ENCODE measurements around the gene NCR2. TPM values are rescaled to one million over a fixed set of nuclear protein-coding genes. Genes with fewer than 3 reads are reported as not detected.

The NCR2 gene
- total RNA-seq, 1 experiment from 2014 or later = not detected

- Histone ChIP-seq H3K27me3 (ENCODE audit: control insufficient read depth, insufficient read depth, low read length) (peaks cover 16% of the 10 kb centered on the region), H3K4me3 (ENCODE audit: low read depth in 2 of 2, low read length in 2 of 2) (no peak overlapping the region), H3K27ac (ENCODE audit: low read length) (no peak overlapping the region), H3K4me1 (ENCODE audit: control insufficient read depth, insufficient read depth, low read length) (no peaks in the 10 kb centered on the region), H3K9me3 (ENCODE audit: control insufficient read depth, insufficient read depth, low read depth, low read length) (peaks cover 3% of the 10 kb centered on the region; the same call in 1 of the 2 replicates), H3K36me3 (ENCODE audit: control insufficient read depth, insufficient read depth, low read length) (no peaks in the 10 kb centered on the region)
- ATAC-seq = no peak
- ChIA-PET CTCF (no interaction called here), POLR2A (no interaction called here)
- intact Hi-C loops (cut with micrococcal nuclease; ENCODE audit: unreplicated experiment) (no loop called here), in situ Hi-C loops (cut with HindIII; ENCODE audit: low pct_unique_long_range_greater_than_20kb, low sequenced_read_pairs) (no loop called here)
- TF ChIP-seq SIN3A (IDR thresholded peaks at IDR 0.05; ENCODE audit: borderline replicate concordance, insufficient read depth, low read depth, low read length) = no peak
- no peak for DNase-seq (ENCODE audit: low read depth, low spot score)
- no TSS peak for BruUV-seq (replicated peaks)
These were observed 13.5 kb downstream of the NCR2 start for GRCh38 chr6:41348934-41349333.

- CTCF ChIA-PET = interaction anchor here (0.7 kb wide), 1 partner anchor 290 kb away, joined by 3 read pairs; no protein-coding TSS in a partner anchor
- BruUV-seq (replicated peaks) = no TSS peak
- POLR2A ChIA-PET = no interaction called here
- Histone ChIP-seq H3K27me3 (ENCODE audit: control insufficient read depth, insufficient read depth, low read length) (peaks cover 28% of the 10 kb centered on the region), H3K4me3 (ENCODE audit: low read depth in 2 of 2, low read length in 2 of 2) (no peak overlapping the region), H3K27ac (ENCODE audit: low read length) (no peak overlapping the region), H3K9me3 (ENCODE audit: control insufficient read depth, insufficient read depth, low read depth, low read length) (peaks cover 3% of the 10 kb centered on the region; the same call in 1 of the 2 replicates), H3K36me3 (ENCODE audit: control insufficient read depth, insufficient read depth, low read length) (no peaks in the 10 kb centered on the region), H3K4me1 (ENCODE audit: control insufficient read depth, insufficient read depth, low read length) (no peaks in the 10 kb centered on the region)
- no peak for ATAC-seq
- DNase-seq (ENCODE audit: low read depth, low spot score) = no peak
- intact Hi-C loops (cut with micrococcal nuclease; ENCODE audit: unreplicated experiment) (no loop called here), in situ Hi-C loops (cut with HindIII; ENCODE audit: low pct_unique_long_range_greater_than_20kb, low sequenced_read_pairs) (no loop called here)
- TF ChIP-seq POLR2AphosphoS5 (IDR thresholded peaks at IDR 0.05; ENCODE audit: low read depth, low read length) = no peak
- TF ChIP-seq, protein P1, sequence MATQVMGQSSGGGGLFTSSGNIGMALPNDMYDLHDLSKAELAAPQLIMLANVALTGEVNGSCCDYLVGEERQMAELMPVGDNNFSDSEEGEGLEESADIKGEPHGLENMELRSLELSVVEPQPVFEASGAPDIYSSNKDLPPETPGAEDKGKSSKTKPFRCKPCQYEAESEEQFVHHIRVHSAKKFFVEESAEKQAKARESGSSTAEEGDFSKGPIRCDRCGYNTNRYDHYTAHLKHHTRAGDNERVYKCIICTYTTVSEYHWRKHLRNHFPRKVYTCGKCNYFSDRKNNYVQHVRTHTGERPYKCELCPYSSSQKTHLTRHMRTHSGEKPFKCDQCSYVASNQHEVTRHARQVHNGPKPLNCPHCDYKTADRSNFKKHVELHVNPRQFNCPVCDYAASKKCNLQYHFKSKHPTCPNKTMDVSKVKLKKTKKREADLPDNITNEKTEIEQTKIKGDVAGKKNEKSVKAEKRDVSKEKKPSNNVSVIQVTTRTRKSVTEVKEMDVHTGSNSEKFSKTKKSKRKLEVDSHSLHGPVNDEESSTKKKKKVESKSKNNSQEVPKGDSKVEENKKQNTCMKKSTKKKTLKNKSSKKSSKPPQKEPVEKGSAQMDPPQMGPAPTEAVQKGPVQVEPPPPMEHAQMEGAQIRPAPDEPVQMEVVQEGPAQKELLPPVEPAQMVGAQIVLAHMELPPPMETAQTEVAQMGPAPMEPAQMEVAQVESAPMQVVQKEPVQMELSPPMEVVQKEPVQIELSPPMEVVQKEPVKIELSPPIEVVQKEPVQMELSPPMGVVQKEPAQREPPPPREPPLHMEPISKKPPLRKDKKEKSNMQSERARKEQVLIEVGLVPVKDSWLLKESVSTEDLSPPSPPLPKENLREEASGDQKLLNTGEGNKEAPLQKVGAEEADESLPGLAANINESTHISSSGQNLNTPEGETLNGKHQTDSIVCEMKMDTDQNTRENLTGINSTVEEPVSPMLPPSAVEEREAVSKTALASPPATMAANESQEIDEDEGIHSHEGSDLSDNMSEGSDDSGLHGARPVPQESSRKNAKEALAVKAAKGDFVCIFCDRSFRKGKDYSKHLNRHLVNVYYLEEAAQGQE (IDR thresholded peaks at IDR 0.05; ENCODE audit: insufficient read depth in 1 of 2, low read depth in 2 of 2, low read length in 1 of 2) = no peak
- no peak for TF ChIP-seq SIN3A (IDR thresholded peaks at IDR 0.05; ENCODE audit: borderline replicate concordance, insufficient read depth, low read depth, low read length)
- TF ChIP-seq, protein P2, sequence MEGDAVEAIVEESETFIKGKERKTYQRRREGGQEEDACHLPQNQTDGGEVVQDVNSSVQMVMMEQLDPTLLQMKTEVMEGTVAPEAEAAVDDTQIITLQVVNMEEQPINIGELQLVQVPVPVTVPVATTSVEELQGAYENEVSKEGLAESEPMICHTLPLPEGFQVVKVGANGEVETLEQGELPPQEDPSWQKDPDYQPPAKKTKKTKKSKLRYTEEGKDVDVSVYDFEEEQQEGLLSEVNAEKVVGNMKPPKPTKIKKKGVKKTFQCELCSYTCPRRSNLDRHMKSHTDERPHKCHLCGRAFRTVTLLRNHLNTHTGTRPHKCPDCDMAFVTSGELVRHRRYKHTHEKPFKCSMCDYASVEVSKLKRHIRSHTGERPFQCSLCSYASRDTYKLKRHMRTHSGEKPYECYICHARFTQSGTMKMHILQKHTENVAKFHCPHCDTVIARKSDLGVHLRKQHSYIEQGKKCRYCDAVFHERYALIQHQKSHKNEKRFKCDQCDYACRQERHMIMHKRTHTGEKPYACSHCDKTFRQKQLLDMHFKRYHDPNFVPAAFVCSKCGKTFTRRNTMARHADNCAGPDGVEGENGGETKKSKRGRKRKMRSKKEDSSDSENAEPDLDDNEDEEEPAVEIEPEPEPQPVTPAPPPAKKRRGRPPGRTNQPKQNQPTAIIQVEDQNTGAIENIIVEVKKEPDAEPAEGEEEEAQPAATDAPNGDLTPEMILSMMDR (IDR thresholded peaks at IDR 0.05) = no peak
- TF ChIP-seq TCF7L2 (IDR thresholded peaks at IDR 0.05; ENCODE audit: low read depth, low read length) = no peak
These were observed 17.0 kb downstream of the NCR2 start for GRCh38 chr6:41352396-41352795.

GRCh38 chr6:41352907-41353306, 17.5 kb downstream of the NCR2 start:
- no peak for ATAC-seq
- no peaks in the 10 kb centered on the region for H3K4me1 ChIP-seq (ENCODE audit: control insufficient read depth, insufficient read depth, low read length)
- no peak overlapping the region for H3K27ac ChIP-seq (ENCODE audit: low read length)
- TF ChIP-seq TCF7L2 (IDR thresholded peaks at IDR 0.05; ENCODE audit: low read depth, low read length) (no peak), SIN3A (IDR thresholded peaks at IDR 0.05; ENCODE audit: borderline replicate concordance, insufficient read depth, low read depth, low read length) (no peak), POLR2AphosphoS5 (IDR thresholded peaks at IDR 0.05; ENCODE audit: low read depth, low read length) (no peak)
- TF ChIP-seq, protein P1 (IDR thresholded peaks at IDR 0.05; ENCODE audit: insufficient read depth in 1 of 2, low read depth in 2 of 2, low read length in 1 of 2) = no peak
- TF ChIP-seq, protein P2 (IDR thresholded peaks at IDR 0.05) = no peak
- no peak overlapping the region for H3K4me3 ChIP-seq (ENCODE audit: low read depth in 2 of 2, low read length in 2 of 2)
- no peaks in the 10 kb centered on the region for H3K36me3 ChIP-seq (ENCODE audit: control insufficient read depth, insufficient read depth, low read length)
- CTCF ChIA-PET = no interaction called here
- intact Hi-C loops (cut with micrococcal nuclease; ENCODE audit: unreplicated experiment) (no loop called here), in situ Hi-C loops (cut with HindIII; ENCODE audit: low pct_unique_long_range_greater_than_20kb, low sequenced_read_pairs) (no loop called here)
- no peak for DNase-seq (ENCODE audit: low read depth, low spot score)
- POLR2A ChIA-PET = no interaction called here
- H3K9me3 ChIP-seq (ENCODE audit: control insufficient read depth, insufficient read depth, low read depth, low read length) = peaks cover 3% of the 10 kb centered on the region; the same call in 1 of the 2 replicates
- peaks cover 28% of the 10 kb centered on the region for H3K27me3 ChIP-seq (ENCODE audit: control insufficient read depth, insufficient read depth, low read length)
- no TSS peak for BruUV-seq (replicated peaks)

Data from Panc1 (cell line).